GM18907 (cell line): ENCODE results near the gene PIKFYVE.
"Not testable (repeated sequence)": the region's sequence is repeated elsewhere in the genome, so short reads cannot be mapped to it uniquely, and the experiment has no call there.

ENCODE experiments used
- ATAC-seq: cut with Tn5 transposase; IDR thresholded peaks from one replicate; pipeline ENCODE4 v1.9.1; 2021; ENCODE audit warnings: mild to moderate bottlenecking, moderate library complexity; ENCODE audit not compliant: unreplicated experiment

Gene PIKFYVE

GRCh38 chr2:208254871-208255556, 11.0 kb upstream of the PIKFYVE start, which contains the start of gene IDH1:
Gene IDH1, minus strand, starts transcription at chr2:208255071. Its CDS starts 3,520 bp downstream, at chr2:208251551.
- peak; percentile 80 for ATAC-seq

GRCh38 chr2:208255557-208256106, 10.4 kb upstream of the PIKFYVE start:
- ATAC-seq = peak; percentile 24

- no peak for ATAC-seq
These were observed 9.8 kb upstream of the PIKFYVE start for GRCh38 chr2:208256192-208256782.

GRCh38 chr2:208256849-208257813, 8.9 kb upstream of the PIKFYVE start:
- ATAC-seq = not testable (repeated sequence)

- ATAC-seq = peak; percentile 53
These were observed 669 bp upstream of the PIKFYVE start for GRCh38 chr2:208265371-208265800.

GRCh38 chr2:208266553-208266893, 468 bp downstream of the PIKFYVE start:
- peak; percentile 13 for ATAC-seq

- no peak for ATAC-seq
These were observed 881 bp downstream of the PIKFYVE start for GRCh38 chr2:208266936-208267335.

GRCh38 chr2:208267526-208267925, 1.5 kb downstream of the PIKFYVE start:
- not testable (repeated sequence) for ATAC-seq

GRCh38 chr2:208268156-208268952, 2.3 kb downstream of the PIKFYVE start:
- ATAC-seq = no peak

GRCh38 chr2:208269091-208269490, 3.0 kb downstream of the PIKFYVE start:
- no peak for ATAC-seq

GRCh38 chr2:208274748-208275147, 8.7 kb downstream of the PIKFYVE start:
- ATAC-seq = no peak

GRCh38 chr2:208278549-208278948, 12.5 kb downstream of the PIKFYVE start:
- ATAC-seq = no peak

GRCh38 chr2:208279236-208279635, 13.2 kb downstream of the PIKFYVE start:
- no peak for ATAC-seq

- ATAC-seq = peak; percentile 21
These were observed 14.2 kb downstream of the PIKFYVE start for GRCh38 chr2:208280234-208280633.

GRCh38 chr2:208280933-208281332, 14.9 kb downstream of the PIKFYVE start:
- peak; percentile 61 for ATAC-seq

GRCh38 chr2:208285853-208286252, 19.8 kb downstream of the PIKFYVE start:
- ATAC-seq = no peak

GRCh38 chr2:208294482-208295024, 28.5 kb downstream of the PIKFYVE start:
- peak; percentile 75 for ATAC-seq

- ATAC-seq = no peak
These were observed 29.8 kb downstream of the PIKFYVE start for GRCh38 chr2:208295834-208296233.

- ATAC-seq = no peak
These were observed 30.6 kb downstream of the PIKFYVE start for GRCh38 chr2:208296610-208297009.

- no peak for ATAC-seq
These were observed 31.9 kb downstream of the PIKFYVE start for GRCh38 chr2:208297961-208298360.
